Measurements from ENCODE around the gene HSPB1.
"Not testable (repeated sequence)": the region's sequence is repeated elsewhere in the genome, so short reads cannot be mapped to it uniquely, and the experiment has no call there.

The HSPB1 gene

GRCh38 chr7:76311838-76312237, 9.4 kb downstream of the HSPB1 start:
- H3K9me3 ChIP-seq (ENCODE audit: low read length), result not testable (repeated sequence)

GRCh38 chr7:76314042-76314721, 11.7 kb downstream of the HSPB1 start:
- peaks cover 31% of the 10 kb centered on the region for H3K4me1 ChIP-seq (ENCODE audit: insufficient read depth, low read length)
- no peaks in the 10 kb centered on the region for H3K27me3 ChIP-seq (ENCODE audit: control insufficient read depth in 1 of 2, insufficient read depth in 2 of 2, low read length in 2 of 2)
- no peak overlapping the region for H3K9ac ChIP-seq (ENCODE audit: low read length)
- no peak overlapping the region for H3K4me3 ChIP-seq (ENCODE audit: low read depth in 1 of 2, low read length in 2 of 2)
- H3K36me3 ChIP-seq (ENCODE audit: insufficient read depth, low read length), result no peaks in the 10 kb centered on the region
- no peak overlapping the region for H3K27ac ChIP-seq (ENCODE audit: low read depth, low read length)
- H3K9me3 ChIP-seq (ENCODE audit: low read length), result no peaks in the 10 kb centered on the region

More at GRCh38 chr7:76311838-76312237, 9.4 kb downstream of the HSPB1 start:
- not testable (repeated sequence) for H3K9ac ChIP-seq (ENCODE audit: low read length); H3K36me3 ChIP-seq (ENCODE audit: insufficient read depth, low read length); H3K27me3 ChIP-seq (ENCODE audit: control insufficient read depth in 1 of 2, insufficient read depth in 2 of 2, low read length in 2 of 2); H3K27ac ChIP-seq (ENCODE audit: low read depth, low read length); H3K4me3 ChIP-seq (ENCODE audit: low read depth in 1 of 2, low read length in 2 of 2)
- peaks cover 26% of the 10 kb centered on the region for H3K4me1 ChIP-seq (ENCODE audit: insufficient read depth, low read length)

DNA sequence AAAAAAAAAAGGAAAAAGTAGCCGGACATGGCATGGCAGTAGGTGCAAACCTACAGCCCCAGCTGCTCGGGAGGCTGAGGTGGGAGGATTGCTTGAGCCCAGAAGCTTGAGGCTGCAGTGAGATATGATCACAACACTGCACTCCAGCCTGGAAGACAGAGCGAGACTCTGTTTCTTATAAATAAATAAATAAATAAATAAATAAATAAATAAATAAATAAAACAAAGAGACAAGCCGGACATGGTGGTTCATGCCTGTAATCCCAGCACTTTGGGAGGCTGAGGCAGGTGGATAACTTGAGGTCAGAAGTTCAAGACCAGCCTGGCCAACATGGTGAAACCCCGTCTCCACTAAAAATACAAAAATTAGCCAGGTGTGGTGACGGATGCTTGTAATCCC, 12.3 kb downstream of the HSPB1 start:
- not testable (repeated sequence) for H3K9ac ChIP-seq (ENCODE audit: low read length); H3K27me3 ChIP-seq (ENCODE audit: control insufficient read depth in 1 of 2, insufficient read depth in 2 of 2, low read length in 2 of 2); H3K27ac ChIP-seq (ENCODE audit: low read depth, low read length); H3K36me3 ChIP-seq (ENCODE audit: insufficient read depth, low read length); H3K9me3 ChIP-seq (ENCODE audit: low read length); H3K4me3 ChIP-seq (ENCODE audit: low read depth in 1 of 2, low read length in 2 of 2)
- peaks cover 34% of the 10 kb centered on the region for H3K4me1 ChIP-seq (ENCODE audit: insufficient read depth, low read length)

- Histone ChIP-seq H3K9ac (ENCODE audit: low read length) (no peak overlapping the region), H3K27me3 (ENCODE audit: control insufficient read depth in 1 of 2, insufficient read depth in 2 of 2, low read length in 2 of 2) (no peaks in the 10 kb centered on the region), H3K9me3 (ENCODE audit: low read length) (no peaks in the 10 kb centered on the region), H3K4me1 (ENCODE audit: insufficient read depth, low read length) (peaks cover 29% of the 10 kb centered on the region), H3K4me3 (ENCODE audit: low read depth in 1 of 2, low read length in 2 of 2) (no peak overlapping the region), H3K36me3 (ENCODE audit: insufficient read depth, low read length) (no peaks in the 10 kb centered on the region), H3K27ac (ENCODE audit: low read depth, low read length) (no peak overlapping the region)
Observed at GRCh38 chr7:76315364-76315763, 12.9 kb downstream of the HSPB1 start.

DNA sequence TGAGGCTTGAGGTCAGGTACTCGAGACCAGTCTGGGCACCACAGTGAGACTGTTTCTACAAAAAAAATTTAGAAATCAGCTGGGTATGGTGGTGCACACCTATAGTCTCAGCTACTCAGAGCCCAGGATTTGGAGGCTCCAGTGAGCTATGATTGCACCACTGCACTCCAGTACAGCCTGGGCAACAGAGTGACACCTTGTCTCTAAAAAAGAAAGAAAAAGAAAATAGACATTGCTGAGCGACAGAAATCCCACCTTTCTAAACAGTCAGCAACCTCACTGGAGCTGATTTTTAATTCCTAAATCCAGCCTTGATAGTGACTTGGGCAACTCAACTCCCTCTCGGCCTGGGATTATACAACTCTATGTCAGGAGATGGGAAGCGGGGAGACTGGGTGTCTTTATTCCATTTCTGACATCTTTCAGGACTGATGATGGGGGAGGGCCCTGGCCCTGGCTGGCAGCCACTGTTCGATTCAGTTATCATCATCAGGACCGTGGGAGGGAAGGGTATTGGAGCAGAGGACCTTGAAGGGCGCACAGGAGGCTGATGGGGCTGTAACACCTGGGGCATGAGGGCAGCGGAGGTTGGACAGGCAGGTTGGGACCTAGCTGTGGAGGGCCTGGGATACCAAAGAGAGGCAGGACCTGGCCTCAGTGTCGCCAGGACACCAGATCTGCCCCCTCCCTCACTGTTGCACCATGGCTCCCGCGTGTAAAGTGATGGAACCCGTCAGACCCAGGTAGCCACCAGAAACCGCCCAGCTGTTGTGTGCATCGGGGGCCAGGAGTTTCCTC, 14.7 kb downstream of the HSPB1 start:
- H3K4me3 ChIP-seq (ENCODE audit: low read depth in 1 of 2, low read length in 2 of 2), result peak overlapping the region; percentile 89 to 91

GRCh38 chr7:76317782-76318487, 15.5 kb downstream of the HSPB1 start:
- H3K4me3 ChIP-seq (ENCODE audit: low read depth in 1 of 2, low read length in 2 of 2), result peak overlapping the region; percentile 89 to 91
- peaks cover 24% of the 10 kb centered on the region for H3K4me1 ChIP-seq (ENCODE audit: insufficient read depth, low read length)
- H3K9me3 ChIP-seq (ENCODE audit: low read length), result no peaks in the 10 kb centered on the region
- H3K27me3 ChIP-seq (ENCODE audit: control insufficient read depth in 1 of 2, insufficient read depth in 2 of 2, low read length in 2 of 2), result no peaks in the 10 kb centered on the region
- H3K9ac ChIP-seq (ENCODE audit: low read length), result peak overlapping the region; percentile 80
- no peaks in the 10 kb centered on the region for H3K36me3 ChIP-seq (ENCODE audit: insufficient read depth, low read length)
- H3K27ac ChIP-seq (ENCODE audit: low read depth, low read length), result peak overlapping the region; percentile 99

More for the DNA sequence above, 14.7 kb downstream of the HSPB1 start:
- Histone ChIP-seq H3K4me1 (ENCODE audit: insufficient read depth, low read length) (peaks cover 24% of the 10 kb centered on the region), H3K27ac (ENCODE audit: low read depth, low read length) (peak overlapping the region; percentile 59), H3K27me3 (ENCODE audit: control insufficient read depth in 1 of 2, insufficient read depth in 2 of 2, low read length in 2 of 2) (no peaks in the 10 kb centered on the region), H3K9me3 (ENCODE audit: low read length) (no peaks in the 10 kb centered on the region), H3K9ac (ENCODE audit: low read length) (peak overlapping the region; percentile 80), H3K36me3 (ENCODE audit: insufficient read depth, low read length) (no peaks in the 10 kb centered on the region)

DNA sequence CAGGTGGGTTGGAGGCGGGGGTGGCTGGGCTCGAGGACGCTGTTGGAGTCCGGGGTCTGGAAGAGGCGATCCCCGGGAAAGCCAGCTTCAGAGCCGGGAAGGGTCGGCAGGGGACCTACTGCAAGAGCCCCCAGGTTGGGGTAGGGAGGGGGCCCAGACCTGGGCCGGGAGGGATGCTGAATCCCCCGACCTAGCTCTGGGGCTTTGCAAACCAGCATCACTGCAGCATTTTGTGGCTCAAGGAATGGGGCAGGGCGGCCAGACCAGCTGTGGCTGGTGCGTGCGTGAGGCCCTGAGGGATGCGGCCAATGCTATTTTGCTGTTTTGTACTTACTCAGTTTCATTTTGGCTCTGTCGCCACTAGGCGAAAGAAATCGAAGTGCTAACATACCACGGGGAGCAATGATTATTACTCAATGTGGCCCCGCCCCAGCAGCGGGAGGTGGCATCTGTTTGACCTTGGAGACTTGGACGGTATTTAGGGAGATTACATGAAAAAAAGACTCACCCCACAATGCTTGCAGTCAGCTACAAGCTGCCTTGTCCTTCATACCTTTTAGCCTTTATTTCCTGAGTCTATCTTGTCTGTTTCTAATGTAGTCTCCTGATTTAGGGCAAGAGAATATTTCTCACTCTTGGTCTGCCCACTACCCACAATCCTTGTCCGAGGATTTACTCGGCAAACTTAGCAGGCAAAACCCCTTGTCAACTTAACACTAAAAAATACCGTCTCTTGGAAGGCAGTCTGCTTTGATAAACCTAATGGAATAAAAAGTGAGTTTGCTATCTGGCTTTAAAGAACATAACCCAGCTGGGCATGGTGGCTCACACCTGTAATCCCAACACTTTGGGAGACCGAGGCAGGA, 16.2 kb downstream of the HSPB1 start:
- Histone ChIP-seq H3K9me3 (ENCODE audit: low read length) (no peaks in the 10 kb centered on the region), H3K9ac (ENCODE audit: low read length) (peak overlapping the region; percentile 42), H3K27ac (ENCODE audit: low read depth, low read length) (peak overlapping the region; percentile 99), H3K27me3 (ENCODE audit: control insufficient read depth in 1 of 2, insufficient read depth in 2 of 2, low read length in 2 of 2) (no peaks in the 10 kb centered on the region), H3K4me1 (ENCODE audit: insufficient read depth, low read length) (peaks cover 23% of the 10 kb centered on the region), H3K4me3 (ENCODE audit: low read depth in 1 of 2, low read length in 2 of 2) (peak overlapping the region; percentile 89 to 91), H3K36me3 (ENCODE audit: insufficient read depth, low read length) (no peaks in the 10 kb centered on the region)

GRCh38 chr7:76325092-76325491, 22.6 kb downstream of the HSPB1 start:
- no peak overlapping the region for H3K27ac ChIP-seq (ENCODE audit: low read depth, low read length)
- no peak overlapping the region for H3K9ac ChIP-seq (ENCODE audit: low read length)
- H3K4me1 ChIP-seq (ENCODE audit: insufficient read depth, low read length), result peaks cover 9% of the 10 kb centered on the region
- H3K27me3 ChIP-seq (ENCODE audit: control insufficient read depth in 1 of 2, insufficient read depth in 2 of 2, low read length in 2 of 2), result no peaks in the 10 kb centered on the region
- H3K36me3 ChIP-seq (ENCODE audit: insufficient read depth, low read length), result peaks cover 24% of the 10 kb centered on the region
- no peaks in the 10 kb centered on the region for H3K9me3 ChIP-seq (ENCODE audit: low read length)
- H3K4me3 ChIP-seq (ENCODE audit: low read depth in 1 of 2, low read length in 2 of 2), result no peak overlapping the region

DNA sequence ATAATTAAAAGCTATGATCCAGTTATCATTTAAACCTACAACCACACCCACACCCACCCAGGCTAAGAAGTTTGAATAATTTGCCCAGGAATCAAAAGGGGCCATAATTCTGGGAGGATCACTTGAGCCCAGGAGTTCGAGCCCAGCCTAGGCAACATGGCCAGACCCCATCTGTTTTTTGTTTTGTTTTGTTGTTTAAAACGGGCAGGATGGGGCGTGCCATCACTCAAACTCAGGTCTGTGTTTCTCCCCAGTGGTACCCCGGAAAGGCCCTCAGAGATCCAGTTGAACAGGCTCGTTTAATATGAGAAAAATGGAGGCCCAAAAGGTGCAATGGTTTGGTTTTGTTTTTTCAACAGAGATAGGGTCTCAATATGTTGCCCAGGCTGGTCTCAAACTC, 23.3 kb downstream of the HSPB1 start:
- Histone ChIP-seq H3K4me1 (ENCODE audit: insufficient read depth, low read length) (peaks cover 16% of the 10 kb centered on the region), H3K27ac (ENCODE audit: low read depth, low read length) (no peak overlapping the region), H3K4me3 (ENCODE audit: low read depth in 1 of 2, low read length in 2 of 2) (no peak overlapping the region), H3K9ac (ENCODE audit: low read length) (no peak overlapping the region), H3K9me3 (ENCODE audit: low read length) (no peaks in the 10 kb centered on the region), H3K27me3 (ENCODE audit: control insufficient read depth in 1 of 2, insufficient read depth in 2 of 2, low read length in 2 of 2) (no peaks in the 10 kb centered on the region), H3K36me3 (ENCODE audit: insufficient read depth, low read length) (peaks cover 24% of the 10 kb centered on the region)

GRCh38 chr7:76326646-76327233, 24.3 kb downstream of the HSPB1 start:
- Histone ChIP-seq H3K9ac (ENCODE audit: low read length) (no peak overlapping the region), H3K36me3 (ENCODE audit: insufficient read depth, low read length) (peaks cover 24% of the 10 kb centered on the region), H3K27ac (ENCODE audit: low read depth, low read length) (no peak overlapping the region), H3K9me3 (ENCODE audit: low read length) (no peaks in the 10 kb centered on the region), H3K27me3 (ENCODE audit: control insufficient read depth in 1 of 2, insufficient read depth in 2 of 2, low read length in 2 of 2) (no peaks in the 10 kb centered on the region), H3K4me3 (ENCODE audit: low read depth in 1 of 2, low read length in 2 of 2) (no peak overlapping the region), H3K4me1 (ENCODE audit: insufficient read depth, low read length) (peaks cover 18% of the 10 kb centered on the region)
